G401.6 (cell line): Measurements from ENCODE around the gene CASP2.

Source experiments
- FAIRE-seq: peaks from 2 replicates; lab custom pipeline; 2012; peaks lifted over from hg19 to GRCh38; lab: Jason Lieb, UNC

Gene CASP2

DNA sequence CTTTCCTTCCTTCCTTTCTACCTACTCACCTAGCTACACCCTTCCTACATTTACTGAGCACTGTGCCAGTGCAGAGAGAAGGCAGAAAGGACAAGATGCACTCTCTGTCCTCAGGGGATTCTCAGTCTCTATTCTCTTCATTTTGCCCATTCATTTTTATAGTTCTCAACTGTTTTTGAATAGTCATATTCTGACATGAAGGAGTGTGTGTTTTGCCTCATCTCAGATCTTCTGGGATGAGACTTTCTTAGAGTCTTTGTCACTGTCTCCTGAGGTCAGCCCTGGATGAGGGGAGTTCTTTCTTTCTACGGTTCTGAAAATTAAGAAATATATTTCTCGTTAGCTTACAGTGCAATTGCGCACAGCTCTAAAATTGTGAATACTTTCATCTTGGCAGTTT, 49.1 kb downstream of the CASP2 start:
- FAIRE-seq, result no peak

DNA sequence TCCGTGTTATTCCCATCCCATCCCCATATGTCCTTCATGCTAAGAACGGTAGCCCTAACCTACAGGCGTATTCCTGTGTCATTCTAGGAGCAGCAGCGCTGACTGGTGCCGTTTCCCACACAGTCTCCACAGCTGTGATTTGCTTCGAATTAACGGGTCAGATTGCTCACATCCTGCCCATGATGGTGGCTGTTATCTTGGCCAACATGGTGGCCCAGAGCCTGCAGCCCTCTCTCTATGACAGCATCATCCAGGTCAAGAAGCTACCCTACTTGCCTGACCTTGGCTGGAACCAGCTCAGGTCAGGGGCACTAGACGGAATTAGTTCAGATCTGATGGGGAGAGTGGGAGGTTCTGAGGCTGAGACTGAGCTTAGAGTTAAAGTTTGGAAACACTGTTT, 53.7 kb downstream of the CASP2 start:
- FAIRE-seq, result no peak

DNA sequence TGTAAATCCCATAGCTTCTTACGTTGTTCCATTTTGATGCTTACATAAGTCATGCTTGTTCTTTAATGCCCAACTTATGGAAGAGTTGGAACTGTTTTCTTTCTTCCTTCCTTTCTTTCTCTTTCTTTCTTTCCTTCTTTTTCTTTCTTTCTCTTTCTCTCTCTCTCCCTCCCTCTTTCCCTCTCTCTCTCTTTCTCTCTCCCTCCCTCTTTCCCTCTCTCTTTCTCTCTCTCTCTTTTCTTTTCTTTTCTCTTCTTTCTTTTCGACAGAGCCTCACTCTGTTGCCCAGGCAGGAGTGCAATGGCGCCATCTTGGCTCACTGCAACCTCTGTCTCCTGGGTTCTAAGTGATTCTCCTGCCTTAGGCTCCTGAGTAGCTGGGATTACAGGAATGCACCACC, 55.4 kb downstream of the CASP2 start:
- no peak for FAIRE-seq

DNA sequence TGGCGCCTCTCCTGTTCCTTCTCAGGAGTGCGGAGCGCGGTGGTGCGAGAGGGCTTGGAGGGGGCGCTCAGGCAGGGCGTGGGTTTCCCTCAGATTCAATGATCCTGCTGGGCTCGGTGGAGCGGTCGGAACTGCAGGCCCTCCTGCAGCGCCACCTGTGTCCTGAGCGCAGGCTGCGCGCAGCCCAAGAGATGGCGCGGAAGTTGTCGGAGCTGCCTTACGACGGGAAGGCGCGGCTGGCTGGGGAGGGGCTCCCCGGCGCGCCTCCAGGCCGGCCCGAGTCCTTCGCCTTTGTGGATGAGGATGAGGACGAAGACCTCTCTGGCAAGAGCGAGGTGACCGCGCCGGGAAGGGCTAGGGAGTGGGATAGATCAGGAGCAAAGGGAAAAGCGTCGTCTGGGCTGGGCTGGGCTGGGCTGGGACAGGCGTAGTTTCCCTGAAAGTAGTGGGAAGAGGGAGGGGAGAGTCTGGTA, 57.3 kb downstream of the CASP2 start:
- FAIRE-seq, result no peak

DNA sequence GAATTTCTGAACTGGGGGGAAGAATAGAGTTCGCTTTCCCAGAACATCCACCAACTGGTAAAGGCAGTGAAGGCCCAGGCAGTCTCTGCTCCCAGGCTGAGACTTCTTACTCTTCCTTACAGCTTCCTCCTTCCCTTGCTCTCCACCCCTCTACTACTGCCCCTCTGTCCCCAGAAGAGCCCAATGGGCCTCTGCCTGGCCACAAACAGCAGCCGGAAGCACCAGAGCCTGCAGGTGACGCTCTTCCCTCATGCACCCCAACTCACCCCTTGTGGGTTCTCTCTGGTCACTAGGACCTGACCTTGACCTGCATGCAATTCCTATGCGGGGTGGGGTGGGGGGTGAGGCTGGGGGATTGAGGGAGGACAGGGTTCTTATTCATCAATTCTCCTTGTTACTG, 57.9 kb downstream of the CASP2 start:
- FAIRE-seq, result no peak

DNA sequence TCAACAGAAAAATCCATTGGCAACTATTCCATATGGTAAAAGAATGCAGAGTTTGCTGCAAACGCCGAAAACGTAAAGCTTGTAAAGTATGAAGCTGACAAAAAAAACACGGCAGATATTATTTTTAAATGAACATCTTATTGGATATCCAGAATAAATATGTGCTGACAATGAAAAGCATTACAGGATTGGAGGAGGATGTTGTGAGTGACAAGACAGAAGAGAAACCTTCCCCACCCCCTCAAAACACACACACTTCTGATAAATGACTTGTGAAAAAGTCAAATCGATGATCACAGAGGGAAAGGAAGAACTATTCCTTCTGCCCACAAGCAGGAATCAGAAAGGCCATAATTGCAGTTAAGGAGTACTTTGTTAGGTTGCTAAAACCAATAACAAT, 59.8 kb downstream of the CASP2 start:
- no peak for FAIRE-seq

DNA sequence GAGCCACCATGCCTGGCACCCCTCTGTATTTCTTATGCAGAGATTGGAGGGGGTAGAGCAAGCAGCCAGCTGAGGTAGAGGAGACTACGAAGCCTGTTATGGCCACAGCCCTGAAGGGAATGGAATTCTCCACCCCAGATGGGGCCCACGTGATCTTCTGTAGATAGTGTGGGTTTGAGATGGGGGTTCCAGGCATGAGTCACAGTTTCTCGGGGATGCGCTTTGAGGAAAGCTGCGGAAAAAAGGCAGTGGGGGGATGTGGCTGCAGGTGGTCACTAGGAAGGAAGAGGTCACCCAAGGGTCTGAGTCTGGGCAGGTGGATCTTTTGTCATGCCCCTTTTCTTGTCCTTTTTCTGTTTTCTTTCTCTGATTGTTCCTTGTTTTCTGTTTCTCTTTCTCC, 62.9 kb downstream of the CASP2 start:
- no peak for FAIRE-seq

DNA sequence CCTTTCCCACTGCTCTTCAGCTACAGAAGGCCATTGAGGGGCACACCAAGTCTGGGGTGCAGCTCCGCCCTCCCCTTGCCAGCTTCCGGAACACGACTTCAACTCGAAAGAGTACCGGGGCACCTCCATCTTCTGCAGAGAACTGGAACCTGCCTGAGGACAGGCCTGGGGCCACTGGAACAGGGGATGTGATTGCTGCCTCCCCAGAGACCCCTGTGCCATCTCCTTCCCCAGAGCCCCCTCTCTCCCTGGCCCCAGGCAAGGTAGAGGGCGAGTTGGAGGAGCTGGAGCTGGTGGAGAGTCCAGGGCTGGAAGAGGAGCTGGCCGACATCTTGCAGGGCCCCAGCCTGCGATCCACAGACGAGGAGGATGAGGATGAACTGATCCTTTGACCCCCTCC, 63.4 kb downstream of the CASP2 start:
- FAIRE-seq, result no peak

DNA sequence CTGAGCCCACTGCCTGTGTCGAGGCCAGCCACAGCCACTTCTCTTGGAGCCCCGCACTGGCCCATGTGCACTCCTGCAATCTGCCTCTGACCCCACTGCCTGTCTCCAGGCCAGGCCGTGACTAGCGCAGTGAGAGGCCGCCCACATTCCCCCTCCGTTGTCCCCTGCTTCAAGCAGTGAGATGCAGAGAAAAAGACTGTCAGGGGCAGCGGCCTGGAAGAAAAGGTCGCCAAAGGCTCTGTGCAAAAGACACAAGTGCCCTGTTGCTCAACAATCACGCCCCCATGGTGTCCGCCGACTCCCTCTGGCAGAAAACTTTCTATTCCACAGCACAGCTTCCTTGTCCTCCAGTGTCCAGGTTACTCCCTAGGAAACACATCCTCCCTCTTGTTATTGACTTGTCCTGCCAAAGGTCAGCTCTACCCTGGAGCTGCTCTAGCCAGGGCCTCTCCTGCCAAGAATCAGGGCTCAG, 64.4 kb downstream of the CASP2 start:
- FAIRE-seq, result no peak

DNA sequence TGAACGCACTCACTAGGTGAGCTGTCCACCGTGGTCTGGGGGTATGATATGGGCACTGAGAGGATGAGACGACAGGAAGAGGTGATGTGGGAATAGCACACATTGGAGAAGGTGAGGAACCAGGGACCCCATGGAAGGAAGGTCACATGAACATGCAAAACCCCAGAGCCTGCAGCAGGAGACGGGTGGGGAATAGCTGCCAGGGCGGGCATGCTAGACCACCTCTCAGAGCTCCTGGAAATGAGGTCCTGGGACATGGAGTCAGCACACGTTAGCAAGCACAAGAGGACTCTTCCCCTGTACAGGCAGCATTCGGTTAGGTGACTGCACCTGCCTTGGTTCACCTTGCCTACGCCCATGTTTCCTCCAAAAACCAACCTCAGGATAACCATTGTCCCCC, 66.2 kb downstream of the CASP2 start:
- no peak for FAIRE-seq

DNA sequence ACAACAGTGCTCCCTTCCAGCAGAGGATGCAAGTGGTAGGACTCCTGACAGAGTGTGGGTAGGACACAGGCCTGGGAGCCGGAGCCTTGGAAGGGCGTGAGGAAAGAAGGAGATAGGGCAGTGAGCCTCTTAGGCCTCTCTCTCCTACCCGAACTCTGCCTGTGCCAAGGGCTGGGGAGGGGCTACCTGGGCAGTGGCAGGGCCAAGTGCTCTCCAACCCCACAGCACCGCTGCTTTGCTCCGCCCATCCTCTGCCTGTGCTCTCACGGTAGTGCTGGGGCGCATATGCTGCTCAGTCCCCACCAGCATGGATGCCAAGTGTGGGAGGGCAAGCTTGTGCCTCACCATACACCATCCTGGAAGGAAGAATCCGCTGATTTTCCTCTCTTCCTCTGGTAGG, 66.8 kb downstream of the CASP2 start:
- FAIRE-seq, result no peak

DNA sequence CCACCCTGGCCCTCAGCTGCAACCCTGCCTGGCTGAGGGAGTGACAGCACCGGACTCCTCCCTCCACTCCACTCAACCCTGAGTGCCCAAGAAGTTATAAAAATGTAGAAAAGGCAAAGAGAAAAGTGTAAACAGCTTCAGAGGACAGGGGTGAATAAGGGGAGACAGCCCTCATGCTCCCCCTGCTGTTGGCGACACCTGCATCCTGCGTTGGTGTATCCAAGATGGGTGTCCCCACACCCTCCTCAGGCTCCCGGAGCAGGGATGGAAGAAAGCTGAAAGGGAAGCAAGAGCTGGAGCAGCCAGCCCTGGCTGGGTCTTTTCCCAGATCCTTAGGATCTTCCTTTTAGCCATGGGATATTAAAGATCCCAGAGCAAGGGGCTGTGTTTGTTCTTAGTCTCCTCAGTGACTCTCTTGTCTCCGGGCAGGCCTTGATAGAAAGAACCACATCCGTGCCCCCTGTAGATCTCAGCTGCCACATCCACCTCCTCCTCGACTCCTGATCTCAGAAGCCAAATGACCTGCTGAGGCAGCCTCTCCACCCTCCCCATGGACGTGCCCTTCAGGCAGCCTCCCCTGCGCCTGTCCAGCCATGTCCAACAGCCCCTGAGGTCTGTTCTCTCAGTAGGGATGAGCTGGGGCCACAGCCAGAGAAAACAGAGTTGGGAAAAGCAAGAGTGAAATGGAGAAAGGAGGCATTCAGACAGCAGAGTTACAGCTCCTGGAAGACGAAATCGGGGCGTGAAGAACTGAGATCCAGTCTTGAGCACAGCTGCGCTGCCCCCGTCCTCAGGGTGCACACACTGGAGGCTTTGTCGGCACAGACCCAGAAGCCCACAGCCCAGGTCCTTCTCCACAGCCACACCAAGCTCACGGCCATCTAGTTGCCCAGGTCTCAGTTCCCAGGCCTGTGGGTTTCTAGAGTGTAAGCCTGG, 67.6 kb downstream of the CASP2 start:
- no peak for FAIRE-seq

DNA sequence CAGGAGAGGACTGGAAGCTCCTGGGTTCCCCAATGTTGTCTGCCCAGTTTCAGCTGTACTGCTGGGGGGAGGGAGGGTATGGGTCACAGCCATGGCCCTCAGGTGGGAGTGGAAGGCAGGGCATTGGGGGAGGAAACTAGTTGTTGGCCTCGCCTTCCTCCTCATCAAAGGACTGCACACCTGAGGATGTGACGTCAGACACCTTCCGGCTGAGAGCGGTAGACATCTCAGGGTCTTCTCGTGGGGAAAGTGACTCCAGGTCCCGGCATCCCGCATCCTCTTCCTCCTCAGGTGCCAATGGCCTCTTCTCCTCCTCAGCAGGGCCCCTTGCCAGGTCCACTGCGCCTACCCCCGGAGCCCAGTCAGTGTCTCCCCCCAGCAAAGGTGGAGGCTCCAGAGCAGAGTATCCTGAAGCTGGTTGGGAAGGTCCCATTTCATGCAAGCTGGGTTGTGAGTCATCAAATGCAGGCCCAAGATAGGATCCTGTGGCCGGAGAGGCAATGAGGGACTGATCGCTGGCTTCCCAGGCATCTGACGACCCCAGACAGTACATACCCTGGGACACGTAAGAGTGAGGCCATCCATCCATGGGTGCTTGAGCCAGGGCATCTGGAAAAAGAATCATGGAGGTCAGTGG, 68.4 kb downstream of the CASP2 start:
- no peak for FAIRE-seq
